ENCODE results near the gene NSDHL.
"Not testable (repeated sequence)": the region's sequence is repeated elsewhere in the genome, so short reads cannot be mapped to it uniquely, and the experiment has no call there.

NSDHL gene

GRCh38 chrX:152895724-152896420, 65.0 kb downstream of the NSDHL start:
- DNase-seq, result no peak

- no peak for DNase-seq
These were observed 65.6 kb downstream of the NSDHL start for GRCh38 chrX:152896450-152896849.

GRCh38 chrX:152897222-152898131, 66.6 kb downstream of the NSDHL start, which contains the start of gene ZNF185:
ZNF185 (plus strand) TSS chrX:152898067; CDS start chrX:152914490, 16,423 bp downstream.
- DNase-seq, result no peak

- DNase-seq, result no peak
These were observed 67.6 kb downstream of the NSDHL start for GRCh38 chrX:152898442-152898841.

- no peak for DNase-seq
These were observed 68.4 kb downstream of the NSDHL start for GRCh38 chrX:152899111-152899873.

- DNase-seq, result no peak
These were observed 69.2 kb downstream of the NSDHL start for GRCh38 chrX:152899874-152900719.

GRCh38 chrX:152900937-152901445, 70.1 kb downstream of the NSDHL start:
- DNase-seq, result no peak

GRCh38 chrX:152901816-152902501, 71.1 kb downstream of the NSDHL start:
- no peak for DNase-seq

GRCh38 chrX:152902502-152902820, 71.6 kb downstream of the NSDHL start:
- no peak for DNase-seq

GRCh38 chrX:152903589-152903988, 72.7 kb downstream of the NSDHL start:
- DNase-seq, result no peak

- DNase-seq, result no peak
These were observed 73.6 kb downstream of the NSDHL start for GRCh38 chrX:152904151-152905080.

GRCh38 chrX:152905081-152905420, 74.2 kb downstream of the NSDHL start:
- no peak for DNase-seq

GRCh38 chrX:152907084-152907651, 76.3 kb downstream of the NSDHL start:
- DNase-seq, result no peak

GRCh38 chrX:152908486-152908885, 77.6 kb downstream of the NSDHL start:
- no peak for DNase-seq

- DNase-seq, result not testable (repeated sequence)
These were observed 79.2 kb downstream of the NSDHL start for GRCh38 chrX:152910018-152910417.

- no peak for DNase-seq
These were observed 81.2 kb downstream of the NSDHL start for GRCh38 chrX:152912106-152912505.

- no peak for DNase-seq
These were observed 81.8 kb downstream of the NSDHL start for GRCh38 chrX:152912641-152913040.

GRCh38 chrX:152913346-152913745, 82.5 kb downstream of the NSDHL start:
- DNase-seq, result no peak

- DNase-seq, result no peak
These were observed 83.0 kb downstream of the NSDHL start for GRCh38 chrX:152913910-152914309.
